HG02798 (cell line): Measurements from ENCODE around the gene AKAP12.
"Not testable (repeated sequence)": the region's sequence is repeated elsewhere in the genome, so short reads cannot be mapped to it uniquely, and the experiment has no call there.

Experiments used
- ATAC-seq: cut with Tn5 transposase; IDR thresholded peaks from one replicate; pipeline ENCODE4 v1.9.1; 2021; ENCODE audit warnings: mild to moderate bottlenecking; ENCODE audit not compliant: unreplicated experiment, poor library complexity

The AKAP12 gene

DNA sequence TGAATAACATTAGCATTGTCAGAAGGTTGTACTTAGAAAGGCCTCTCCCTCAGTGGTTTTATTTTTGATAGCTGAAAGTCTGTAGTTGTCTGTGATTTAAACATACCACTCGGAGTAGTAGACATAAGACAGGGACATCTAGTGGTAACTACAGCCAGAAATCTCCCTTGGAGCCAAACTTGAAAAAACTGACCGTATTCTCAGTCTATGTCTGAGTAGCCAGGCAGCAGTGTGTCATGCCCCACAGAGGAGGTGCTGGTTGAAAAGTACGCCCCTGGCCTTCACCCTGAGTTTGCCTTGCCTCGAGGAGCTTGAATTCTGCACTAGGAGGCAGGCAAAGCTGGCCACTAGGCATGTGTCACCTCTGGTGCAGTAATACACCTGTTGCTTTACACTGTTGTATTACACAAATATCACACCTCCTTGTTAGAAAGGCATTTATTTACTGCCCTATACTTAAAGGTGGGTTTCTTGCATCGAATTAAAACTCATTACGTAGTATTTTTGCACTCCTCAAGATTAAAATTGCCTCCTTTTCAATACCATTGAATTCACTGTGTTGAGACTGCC lies 130.8 kb downstream of the AKAP12 start:
- no peak for ATAC-seq

DNA sequence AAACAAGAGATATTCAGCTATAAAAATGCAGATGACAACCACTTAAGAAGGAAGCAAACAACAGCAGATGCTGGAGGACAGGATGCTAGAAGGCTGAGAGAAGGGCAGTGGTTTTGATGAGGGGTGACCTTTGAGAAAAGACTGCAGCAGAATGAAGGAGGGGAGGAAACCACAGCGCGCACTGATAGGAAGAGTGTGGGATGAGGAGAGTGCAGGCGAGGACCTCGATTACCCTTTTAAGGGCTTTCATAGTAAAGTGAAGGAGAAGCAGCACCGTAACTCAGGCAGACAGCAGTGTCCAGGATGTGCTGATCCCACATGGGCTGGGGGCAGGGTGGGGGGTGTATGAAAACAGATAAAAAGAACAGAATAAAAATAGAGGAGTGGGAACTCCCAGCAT lies 132.4 kb downstream of the AKAP12 start:
- ATAC-seq = no peak

DNA sequence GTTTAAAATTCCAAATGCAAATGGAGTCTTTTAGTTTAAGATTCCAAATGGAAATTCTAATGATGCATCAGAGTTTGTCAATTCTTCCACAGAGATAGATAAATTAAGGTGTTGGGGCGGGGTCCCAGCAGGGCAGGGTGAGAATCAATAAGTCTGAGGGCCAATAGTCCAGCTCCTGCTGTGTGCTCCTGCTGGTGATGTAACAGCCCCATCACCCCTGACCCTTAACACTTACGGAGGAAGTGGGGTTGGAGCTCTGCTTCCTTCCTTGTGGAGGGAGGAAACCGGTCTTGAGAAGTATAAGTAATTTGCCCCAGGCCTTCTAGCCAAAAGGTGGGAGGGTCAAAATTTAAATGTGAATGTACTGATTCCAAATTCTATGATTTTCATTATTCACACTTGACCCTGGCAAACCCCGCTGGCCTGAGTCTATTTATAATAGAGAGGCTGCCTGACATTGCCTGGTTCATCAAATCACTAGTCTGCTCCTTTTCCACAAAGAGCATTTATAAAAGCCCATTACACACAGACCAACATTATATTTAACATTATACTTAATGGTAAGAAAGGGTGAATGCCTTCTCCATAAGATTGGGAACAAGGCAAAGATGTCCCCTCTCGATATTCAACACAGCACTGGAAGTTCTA lies 134.4 kb downstream of the AKAP12 start:
- no peak for ATAC-seq

DNA sequence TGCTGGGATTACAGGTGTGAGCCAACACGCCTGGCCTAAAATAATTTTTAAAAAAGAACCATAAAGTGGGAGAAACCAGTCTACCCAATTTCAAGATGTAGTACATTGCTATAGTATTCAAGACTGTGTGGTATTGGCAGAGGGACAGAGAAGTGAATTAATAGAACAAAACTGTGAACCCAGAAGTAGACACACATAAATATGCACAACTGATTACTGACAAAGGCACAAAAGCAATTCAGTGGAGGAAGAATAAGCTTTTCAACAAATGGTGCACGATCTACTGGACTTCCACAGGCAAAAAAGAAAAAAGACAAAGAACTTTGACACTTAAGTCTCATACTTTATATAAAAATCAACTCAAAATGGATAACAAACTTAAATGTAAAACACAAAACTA lies 136.1 kb downstream of the AKAP12 start:
- no peak for ATAC-seq

DNA sequence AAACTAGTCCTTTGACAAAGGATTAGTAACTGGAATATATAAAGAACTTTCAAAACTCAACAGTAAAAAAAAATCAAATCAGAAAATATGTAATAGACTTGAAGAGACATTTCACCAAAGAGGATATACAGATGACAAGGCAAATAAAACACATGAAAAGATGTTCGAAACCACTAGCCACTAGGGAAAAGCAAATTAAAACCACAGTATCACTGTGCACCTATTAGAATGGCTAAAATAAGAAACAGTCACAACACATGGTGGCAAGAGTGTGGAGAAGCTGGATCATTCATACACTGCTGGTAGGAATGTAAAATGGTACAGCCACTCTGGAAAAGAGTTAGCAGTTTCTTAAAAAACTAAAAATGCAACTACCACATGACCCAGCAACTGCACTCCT lies 136.7 kb downstream of the AKAP12 start:
- ATAC-seq = peak; percentile 43

DNA sequence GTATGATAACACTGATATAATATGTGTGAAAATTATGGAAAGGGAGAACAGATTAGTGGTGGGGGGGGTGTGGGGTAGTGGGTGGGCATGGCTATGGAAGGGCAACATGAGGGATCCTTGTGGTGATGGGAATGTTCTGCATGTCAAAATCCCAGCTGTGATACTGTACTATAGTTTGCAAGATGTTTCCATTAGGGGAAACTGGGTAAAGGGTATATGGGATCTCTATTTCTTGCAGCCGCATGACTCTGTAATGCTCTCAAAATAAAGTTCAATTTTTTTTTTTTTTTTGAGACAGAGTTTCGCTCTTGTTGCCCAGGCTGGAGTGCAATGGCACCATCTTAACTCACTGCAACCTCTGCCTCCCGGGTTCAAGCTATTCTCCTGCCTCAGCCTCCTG lies 137.3 kb downstream of the AKAP12 start:
- no peak for ATAC-seq

DNA sequence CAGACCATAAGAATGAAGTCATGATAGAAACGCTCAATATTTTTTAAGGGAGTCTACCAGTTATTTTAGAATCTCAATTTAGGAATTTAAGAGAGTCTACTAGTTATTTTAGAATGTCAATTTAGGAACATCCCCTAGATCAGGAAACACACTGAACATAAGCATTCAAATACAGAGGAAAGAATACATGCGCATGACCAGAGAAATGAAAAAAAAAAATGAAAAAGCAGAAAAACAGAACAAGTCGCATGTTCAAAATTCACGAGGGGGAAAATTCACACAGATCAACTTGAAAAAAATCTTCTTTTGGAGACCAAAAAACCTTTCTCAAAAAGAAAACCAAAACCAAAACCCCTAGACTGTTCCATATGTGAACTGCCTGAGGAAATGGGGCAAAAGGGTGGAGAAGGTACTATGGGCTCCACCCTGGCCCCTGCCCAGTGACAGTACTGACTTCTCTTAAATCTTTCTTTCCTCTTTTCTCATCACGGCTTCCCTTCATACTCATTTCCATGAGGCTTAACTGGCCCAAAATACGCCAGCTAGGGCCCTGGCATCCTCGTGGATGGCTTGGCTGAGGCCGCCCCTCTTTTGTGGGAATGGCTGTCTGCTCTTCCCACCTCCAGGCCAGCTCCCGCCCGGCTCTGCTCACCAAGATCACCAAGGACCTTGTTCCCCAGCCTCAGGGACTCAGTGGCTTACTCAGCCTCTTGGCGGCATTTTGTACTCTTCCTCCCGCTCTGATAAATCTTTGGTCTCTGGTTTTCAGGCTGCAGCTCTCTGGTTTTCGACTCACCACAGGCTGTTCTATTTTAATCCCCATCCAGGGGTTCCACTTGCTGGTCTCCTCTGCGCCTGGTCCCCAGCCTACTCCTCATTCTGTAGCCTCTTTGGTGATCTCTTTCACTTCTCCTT lies 140.4 kb downstream of the AKAP12 start:
- peak; percentile 61 for ATAC-seq

DNA sequence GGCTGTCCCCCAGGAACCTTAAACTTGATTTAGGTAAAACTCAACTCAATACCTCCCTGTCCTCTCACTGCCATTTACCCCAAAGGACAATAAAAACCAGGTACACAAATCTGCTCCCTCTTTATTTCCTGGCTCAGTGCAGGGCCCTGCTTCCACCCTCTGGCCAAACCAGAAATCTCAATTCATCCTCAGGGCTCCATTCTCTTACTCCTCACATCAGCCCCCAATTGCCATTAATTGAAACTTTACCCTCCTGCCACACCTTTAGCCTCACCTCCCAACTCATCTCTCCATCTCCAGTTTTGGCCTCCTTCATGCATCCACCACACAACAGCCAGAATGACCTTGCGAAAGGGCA lies 141.1 kb downstream of the AKAP12 start:
- ATAC-seq = no peak

DNA sequence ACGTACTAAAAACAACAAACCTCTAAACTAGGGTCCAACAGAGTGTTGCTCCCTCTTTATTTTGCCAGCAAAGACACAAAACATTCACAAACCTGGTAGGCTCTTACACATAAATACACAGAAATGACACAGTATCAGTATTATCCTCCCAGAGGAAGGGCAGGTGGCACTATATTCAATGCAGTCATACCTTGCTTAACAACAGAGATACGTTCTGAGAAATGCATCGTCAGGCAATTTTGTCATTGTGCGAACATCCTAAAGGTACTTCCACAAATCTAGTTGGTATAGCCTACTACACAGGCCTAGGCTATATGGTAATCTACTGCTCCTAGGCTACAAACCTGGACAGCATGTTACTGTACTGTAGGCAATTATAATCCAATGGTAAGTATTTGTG lies 142.0 kb downstream of the AKAP12 start:
- ATAC-seq = no peak

DNA sequence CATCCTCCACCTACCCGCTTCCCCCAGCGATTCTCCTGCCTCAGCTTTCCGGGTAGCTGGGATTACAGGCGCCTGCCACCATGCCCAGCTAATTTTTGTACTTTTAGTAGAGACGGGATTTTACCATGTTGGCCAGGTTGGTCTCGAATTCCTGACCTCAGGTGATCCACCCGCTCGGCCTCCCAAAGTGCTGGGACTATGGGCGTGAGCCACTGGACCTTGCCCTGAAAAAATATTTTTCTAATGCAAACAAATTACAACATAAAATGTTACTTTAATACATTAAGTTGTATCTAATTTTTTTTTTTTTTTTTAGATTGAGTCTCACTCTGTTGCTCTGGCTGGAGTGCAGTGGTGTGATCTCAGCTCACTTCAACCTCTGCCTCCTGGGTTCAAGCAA lies 142.9 kb downstream of the AKAP12 start:
- not testable (repeated sequence) for ATAC-seq

DNA sequence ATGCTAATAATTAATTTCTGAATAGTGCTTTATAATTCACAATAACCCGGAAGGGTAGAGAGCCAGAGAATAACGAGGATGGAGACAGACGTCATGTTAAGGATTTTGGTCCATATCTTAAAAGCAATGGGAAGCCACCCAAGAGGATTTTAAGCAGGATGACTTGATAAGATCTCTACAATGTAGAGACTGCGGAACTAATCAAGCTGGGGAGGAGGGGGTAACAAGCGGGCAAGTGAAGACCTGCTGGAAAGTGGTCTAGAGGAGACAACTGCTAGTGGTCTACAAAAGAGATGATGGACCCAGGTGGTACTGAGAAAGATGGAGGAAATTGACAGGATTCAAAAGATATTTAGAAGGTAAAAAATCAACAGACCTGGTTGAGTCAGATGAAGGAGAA lies 144.4 kb downstream of the AKAP12 start:
- ATAC-seq = no peak

DNA sequence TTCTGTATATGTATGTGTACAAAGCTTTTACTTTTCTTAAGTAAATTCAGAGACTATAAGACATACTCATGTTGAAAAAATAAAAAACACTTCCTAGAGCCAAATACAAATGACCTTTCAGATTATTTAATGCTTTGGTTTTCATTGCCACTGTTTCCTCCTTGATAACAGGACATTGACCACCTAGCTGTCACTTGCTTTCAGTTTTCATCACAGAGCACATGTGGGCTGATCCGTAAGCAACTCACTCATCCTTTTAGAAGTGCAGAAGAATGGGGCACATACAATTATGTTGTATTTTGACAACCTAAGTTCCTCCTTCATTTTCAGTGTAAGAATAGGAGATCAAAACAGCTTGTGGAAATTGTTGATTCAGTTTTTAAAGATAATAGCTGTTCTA lies 145.4 kb downstream of the AKAP12 start:
- no peak for ATAC-seq

DNA sequence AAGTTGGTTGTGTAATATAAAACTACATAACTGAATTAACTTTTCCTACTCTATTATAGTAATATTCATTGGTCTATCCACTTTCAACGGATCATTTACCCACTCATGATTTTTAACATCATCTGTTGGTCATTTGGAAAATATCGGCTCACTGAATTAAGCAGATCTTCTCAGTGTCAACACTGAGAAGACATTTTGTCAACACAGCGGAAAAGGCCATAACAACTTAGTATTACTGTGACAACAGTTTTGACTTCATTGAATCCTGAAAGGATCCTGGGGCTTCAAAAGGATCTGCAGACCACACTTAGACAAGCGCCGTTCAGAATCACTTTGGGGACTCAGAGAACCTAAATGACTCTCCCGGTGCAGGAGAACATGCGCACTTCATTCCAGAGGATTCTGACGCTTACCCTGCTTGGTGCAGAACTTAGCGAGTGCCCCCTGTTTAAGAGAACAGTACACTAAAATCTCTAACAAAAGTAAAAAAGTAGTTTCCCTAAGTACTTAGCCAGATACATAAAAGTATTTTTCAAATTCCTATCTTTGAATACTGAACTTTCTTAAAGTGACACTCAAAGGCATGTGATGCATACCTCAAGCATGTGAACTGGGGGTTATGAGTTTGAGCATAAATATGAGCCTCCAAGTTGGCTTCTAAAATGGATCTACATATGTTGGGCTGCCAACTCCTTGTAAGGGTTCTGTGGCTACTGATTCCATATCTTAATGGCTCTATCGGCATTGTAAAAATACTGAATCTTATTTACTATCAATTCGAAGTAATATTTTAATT lies 147.6 kb downstream of the AKAP12 start:
- ATAC-seq = no peak

DNA sequence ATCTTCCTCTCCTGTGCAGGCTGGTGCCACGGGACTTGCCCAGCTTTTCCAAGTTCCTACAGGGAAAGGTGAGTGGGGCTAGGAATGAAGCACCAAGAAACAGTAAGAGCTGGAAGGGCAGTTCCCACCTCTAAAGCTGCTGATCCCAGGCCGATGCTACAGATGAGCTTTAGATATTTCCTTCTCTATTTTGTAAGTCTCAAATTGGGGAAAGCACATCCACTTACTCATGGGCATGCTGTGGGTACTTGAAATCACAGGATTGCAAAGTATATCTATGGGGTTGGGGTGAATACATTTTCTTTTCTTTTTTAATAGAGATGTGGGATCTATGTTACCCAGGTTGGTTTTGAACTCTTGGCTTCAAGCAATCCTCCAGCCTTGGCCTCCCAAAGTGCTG lies 148.5 kb downstream of the AKAP12 start:
- no peak for ATAC-seq

DNA sequence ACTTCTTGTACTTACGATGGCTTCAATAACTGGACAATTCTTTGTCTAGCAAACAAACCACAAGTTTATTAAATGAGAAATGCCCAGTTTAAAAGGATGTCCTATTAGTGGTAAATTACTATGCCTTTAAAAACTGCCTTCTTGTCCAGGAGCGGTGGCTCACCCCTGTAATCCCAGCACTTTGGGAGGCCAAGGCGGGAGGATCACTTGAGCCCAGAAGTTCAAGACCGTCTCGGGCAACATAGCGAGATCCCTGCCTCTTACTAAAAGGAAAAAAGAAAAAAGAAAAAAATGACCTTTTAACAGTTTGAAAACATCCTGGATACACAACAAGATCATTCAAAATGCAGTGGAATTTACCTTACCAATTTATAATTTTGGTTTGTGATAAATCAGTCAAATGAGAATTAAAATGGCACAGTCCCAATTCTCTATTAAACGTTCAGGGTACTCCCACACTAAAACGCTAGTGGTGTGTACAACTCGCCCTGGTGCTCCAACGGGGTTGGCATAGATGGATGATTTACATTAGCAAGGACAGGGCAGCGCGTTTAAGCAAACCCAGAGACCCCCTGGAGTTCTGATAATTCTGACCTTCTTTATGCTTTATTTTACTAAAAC lies 149.3 kb downstream of the AKAP12 start:
- no peak for ATAC-seq

DNA sequence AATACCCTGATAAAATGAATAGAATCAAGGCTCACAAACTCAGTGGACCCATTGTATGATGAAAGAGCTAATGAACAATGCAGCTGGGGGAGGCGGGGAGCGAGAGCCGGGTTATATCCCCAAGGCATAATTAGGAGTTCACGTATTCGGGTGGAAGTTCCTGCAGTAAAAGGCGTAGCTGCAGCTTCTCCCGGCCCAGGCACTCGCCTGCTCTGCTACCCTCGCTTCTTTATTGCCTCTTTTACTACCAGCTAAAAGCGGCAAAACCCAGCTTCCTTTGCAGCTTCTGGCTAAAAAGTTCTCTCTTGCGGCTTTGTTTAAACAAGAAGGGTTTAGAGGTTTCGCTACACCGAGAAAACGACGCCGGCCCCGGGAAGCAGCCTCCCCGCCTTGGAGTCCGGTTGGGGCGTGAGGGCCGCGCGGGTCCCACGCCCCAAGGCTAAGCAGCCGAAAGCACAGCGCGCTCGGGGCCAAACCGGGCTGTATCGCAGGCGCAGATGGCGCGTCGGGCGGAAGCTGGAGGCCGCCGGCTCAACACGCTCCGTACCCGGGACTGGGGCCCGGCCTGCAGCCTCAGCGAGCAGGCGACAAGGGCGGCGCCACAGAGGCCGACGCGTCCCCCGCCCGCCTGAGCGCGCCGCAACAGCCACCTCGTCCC lies 150.0 kb downstream of the AKAP12 start:
- peak; percentile 74 for ATAC-seq

DNA sequence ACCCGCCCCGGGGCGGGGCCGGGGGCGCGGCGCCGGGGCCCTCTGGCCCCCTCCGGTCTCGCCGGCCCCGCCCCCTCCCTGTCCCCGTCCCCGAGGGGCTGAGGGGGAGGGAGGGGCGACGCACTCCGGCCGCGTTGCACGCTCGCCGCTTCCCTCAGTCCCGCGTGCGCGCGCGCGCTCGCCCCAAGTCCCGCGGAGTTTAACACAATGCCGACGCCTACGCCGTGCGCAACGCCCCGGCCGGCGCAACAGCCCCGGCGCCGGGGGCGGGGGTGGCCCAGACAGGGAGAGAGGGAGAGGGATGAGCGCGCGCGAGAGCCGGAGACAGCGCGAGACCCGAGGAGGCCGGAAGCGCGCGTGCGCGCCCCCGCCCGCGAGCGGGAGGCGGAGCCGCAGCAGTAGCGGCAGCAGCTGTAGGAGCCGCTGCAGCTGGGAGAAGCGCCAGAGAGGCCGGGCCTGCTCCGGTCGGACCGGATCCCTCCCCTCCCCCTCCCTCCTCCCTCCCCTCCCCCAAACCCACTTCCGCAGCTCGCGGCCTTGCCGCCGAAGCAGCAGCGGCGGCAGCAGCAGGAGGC lies 150.6 kb downstream of the AKAP12 start:
- ATAC-seq = peak; percentile 83

DNA sequence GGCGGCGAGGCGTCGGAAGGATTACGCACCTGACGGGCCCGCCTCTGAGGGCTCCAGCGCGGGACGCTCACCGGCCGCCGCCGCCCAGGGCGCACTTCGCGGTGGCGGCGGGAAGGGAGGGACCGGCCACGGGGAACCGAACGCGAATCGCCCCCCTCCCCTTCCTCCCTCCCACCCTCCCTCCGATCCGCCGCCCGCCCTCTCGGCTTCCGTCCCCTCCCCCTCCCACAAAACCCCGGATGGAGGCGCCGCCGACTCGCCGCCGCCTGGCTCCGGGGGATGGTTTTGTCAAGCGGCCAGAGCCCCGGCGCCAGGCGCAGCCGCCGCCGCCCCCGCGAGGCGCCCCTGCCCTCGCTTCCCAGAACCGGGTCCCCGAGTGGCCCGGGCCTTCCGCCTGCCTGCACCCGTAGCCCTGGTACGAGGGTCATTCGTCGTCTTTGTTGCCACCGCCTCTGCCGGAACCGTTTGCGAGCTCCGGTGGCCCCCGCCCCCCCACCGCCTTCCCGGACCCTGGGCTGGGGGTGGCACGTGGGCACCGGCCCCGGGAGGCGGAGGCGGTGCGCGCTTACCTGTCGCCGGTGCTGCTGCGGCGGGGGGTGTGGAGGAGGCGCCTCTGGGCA lies 151.2 kb downstream of the AKAP12 start:
- ATAC-seq = peak; percentile 9
